Central memory CD4-positive, alpha-beta T cell (primary cell): Measurements from ENCODE around the gene DCANP1.

Experiments
- DNase-seq: peaks from one replicate; pipeline ENCODE4 v3.0.0; 2022

The DCANP1 gene

GRCh38 chr5:135417083-135417482 lies 30.1 kb downstream of the DCANP1 start:
- no peak for DNase-seq

DNA sequence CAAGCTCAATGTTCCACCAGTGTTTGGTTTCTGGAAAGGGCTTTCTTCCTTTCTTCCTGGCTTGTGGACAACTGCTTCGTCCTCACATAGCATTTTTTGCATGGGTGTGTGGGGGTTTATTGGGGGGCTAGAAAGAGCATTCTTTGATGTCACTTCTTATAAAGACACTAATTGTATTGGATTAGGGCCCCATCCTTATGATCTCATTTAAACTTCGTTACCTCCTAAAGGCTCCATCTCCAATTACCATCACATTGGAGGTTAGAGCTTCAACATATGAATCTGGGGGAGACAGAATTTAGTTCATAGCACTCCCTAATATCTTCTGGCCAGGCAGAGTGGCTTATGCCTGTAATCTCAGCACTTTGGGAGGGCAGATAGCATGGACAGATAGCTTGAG lies 42.1 kb downstream of the DCANP1 start:
- DNase-seq = no peak

DNA sequence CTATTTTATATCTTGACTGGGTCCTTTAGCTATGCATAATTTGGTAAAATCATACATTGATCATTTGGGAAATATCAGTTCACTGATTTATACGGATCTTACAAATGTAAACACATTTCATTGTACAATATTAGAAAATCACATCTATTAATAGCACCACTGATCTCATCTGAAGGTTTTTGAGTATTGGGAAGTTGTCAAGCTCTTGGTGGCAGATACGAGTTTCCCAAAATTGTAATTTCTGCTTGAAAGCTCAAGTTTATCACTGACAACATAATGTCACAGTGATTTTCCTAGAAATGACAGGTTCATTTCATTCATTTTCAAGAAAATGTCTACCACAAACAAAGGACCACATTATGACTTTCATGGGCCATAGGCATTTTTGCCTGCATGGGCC lies 45.1 kb downstream of the DCANP1 start:
- no peak for DNase-seq

DNA sequence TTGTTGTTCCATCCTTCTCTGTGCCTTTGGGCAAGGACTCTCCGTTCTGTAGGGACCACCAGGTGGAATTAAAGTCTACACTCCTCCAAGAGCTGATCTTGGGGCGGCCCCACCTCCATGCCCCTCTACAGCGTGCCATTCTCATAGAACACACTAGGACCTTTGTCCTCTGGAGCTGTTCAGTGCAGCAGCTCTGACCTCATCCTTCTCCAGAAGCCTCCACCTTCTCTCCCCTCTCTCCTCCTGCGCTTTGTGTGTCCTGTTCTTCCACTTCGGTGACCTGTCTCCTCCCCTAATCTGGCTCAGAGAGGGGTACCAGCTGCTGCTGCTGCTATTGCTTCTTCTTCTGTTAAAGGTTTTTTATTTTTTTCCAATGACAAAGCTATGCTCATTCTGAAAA lies 46.3 kb downstream of the DCANP1 start:
- DNase-seq = no peak

DNA sequence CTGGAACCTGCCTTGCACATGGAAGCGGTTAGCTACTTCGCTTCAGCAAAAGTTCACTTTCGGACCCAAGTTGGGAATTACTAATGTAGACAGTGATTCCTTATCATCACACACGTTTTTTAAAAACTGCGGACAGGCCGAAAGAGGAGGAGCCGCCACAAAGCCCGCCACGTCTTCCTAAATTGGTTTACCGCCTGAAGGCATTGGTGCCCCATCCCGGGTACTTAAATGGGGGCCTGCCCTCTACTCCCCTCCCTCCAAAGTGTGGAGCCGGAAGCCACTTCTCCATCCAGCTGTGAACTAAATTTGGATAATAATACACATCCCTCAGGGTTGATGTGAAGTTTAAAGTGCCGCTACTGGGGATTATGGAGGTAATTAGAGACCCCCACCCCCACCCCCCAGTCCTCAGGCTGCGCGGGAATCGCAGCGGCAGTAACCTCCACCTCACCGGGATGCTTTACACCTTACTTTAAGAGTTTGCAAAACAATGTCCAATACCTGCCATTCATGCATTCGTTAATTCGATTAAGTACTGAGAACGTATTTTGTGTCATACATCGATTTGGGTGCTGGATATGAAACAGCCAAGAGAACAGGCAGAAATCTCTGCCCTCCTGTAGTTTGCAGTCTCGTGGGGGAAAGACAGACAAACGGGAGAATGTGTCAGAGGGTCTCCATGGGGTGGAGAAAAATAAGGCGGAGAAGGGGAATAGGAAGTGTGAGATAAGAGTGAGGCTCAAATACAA lies 47.2 kb downstream of the DCANP1 start:
- DNase-seq = no peak

- peak; percentile 75 for DNase-seq
These were observed 48.0 kb downstream of the DCANP1 start, which contains the start of gene MACROH2A1 for GRCh38 chr5:135398855-135399793. TSS of gene MACROH2A1 (minus strand) at chr5:135399231. CDS start at chr5:135389093, 10,138 bp downstream.

- peak; percentile 43 for DNase-seq
These were observed 48.8 kb downstream of the DCANP1 start for GRCh38 chr5:135398160-135398854.

DNA sequence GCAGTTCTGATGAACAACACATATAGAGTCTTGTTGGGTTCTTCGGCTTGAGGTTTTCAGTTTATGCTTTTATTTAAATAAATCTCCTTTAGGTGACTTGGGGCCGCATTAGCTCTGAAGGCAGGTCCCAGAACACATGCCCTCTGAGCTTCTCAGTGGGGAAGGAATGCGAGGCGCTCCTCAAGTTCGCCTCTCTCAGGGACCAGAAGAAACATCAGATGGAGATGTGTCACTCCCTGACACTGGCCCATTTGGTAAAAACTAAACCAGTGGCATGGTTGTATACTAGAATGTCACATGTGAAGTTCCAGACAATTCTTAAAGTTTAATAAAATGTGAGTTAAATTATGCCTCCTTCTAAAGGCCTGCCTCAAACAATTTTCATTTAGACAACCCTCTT lies 50.1 kb downstream of the DCANP1 start:
- no peak for DNase-seq

GRCh38 chr5:135396459-135397055 lies 50.6 kb downstream of the DCANP1 start:
- DNase-seq = no peak

DNA sequence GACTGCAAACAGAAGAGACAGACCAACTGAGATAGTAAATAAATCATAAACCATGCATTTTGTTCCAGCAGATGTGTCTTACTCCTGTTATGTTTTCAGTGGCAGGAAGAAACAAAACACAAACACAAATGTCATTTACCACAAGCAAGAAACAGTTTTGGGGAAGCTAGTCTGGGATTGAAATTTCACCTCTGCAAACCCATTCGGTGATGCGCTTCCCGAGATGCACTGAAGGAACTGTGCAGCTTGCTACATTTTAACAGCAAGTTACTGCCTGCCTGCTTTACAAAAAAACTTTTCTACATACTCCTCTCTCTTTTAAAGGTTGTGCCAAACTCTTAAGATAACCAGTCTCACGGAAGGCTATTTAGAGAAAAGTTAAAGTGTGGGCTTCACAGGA lies 51.3 kb downstream of the DCANP1 start:
- DNase-seq = no peak

- DNase-seq = no peak
These were observed 51.7 kb downstream of the DCANP1 start for GRCh38 chr5:135395451-135395850.
